Mesodermal cell (in vitro differentiated cells): ENCODE measurements around the gene MUC5B.

Experiments used
- H3K27ac ChIP-seq: 2 replicates; pipeline ENCODE4 v1.7.0; 2013; ENCODE audit warnings: mild to moderate bottlenecking, low read depth, low read length, moderate library complexity; ENCODE audit not compliant: severe bottlenecking
- H3K36me3 ChIP-seq: 2 replicates; pipeline ENCODE4 v1.7.1; 2013; ENCODE audit warnings: mild to moderate bottlenecking, low read length, moderate library complexity; ENCODE audit not compliant: control insufficient read depth, insufficient read depth
- H3K4me1 ChIP-seq: one replicate; pipeline ENCODE4 v1.7.1; 2013; ENCODE audit warnings: mild to moderate bottlenecking, low read length; ENCODE audit not compliant: insufficient read depth, control insufficient read depth, poor library complexity, severe bottlenecking
- H3K4me3 ChIP-seq: 2 replicates; pipeline ENCODE4 v1.7.0; 2013; ENCODE audit warnings: low read length, control low read depth, mild to moderate bottlenecking; ENCODE audit not compliant: insufficient read depth, poor library complexity, severe bottlenecking; ENCODE audit errors: extremely low read depth
- H3K9me3 ChIP-seq: 2 replicates; pipeline ENCODE4 v1.7.1; 2013; ENCODE audit warnings: mild to moderate bottlenecking, low read length, moderate library complexity; ENCODE audit not compliant: control insufficient read depth
- WGBS, 2 experiments: methylation state at CpG; one replicate each; pipeline ENCODE4 v1.1.5; 2013; ENCODE audit warnings: missing lambda C conversion rate in 2 of 2; ENCODE audit not compliant: insufficient coverage in 2 of 2; 5-methylcytosine and 5-hydroxymethylcytosine counted together

MUC5B gene

GRCh38 chr11:1305063-1305495 is 82.2 kb downstream of the MUC5B start:
- H3K27ac ChIP-seq, result no peak overlapping the region
- peaks cover 14% of the 10 kb centered on the region for H3K4me1 ChIP-seq
- no peak overlapping the region for H3K4me3 ChIP-seq
- WGBS, 2 experiments, result 89 to 99% methylated on average over 9 to 10 of the region's 13 CpGs
- peaks cover 46% of the 10 kb centered on the region for H3K36me3 ChIP-seq
- peaks cover under 1% of the 10 kb centered on the region for H3K9me3 ChIP-seq

- WGBS, 2 experiments, result 96 to 97% methylated on average over 21 to 25 of the region's 27 CpGs
- Histone ChIP-seq H3K36me3 (peaks cover 41% of the 10 kb centered on the region), H3K4me3 (no peak overlapping the region), H3K4me1 (peaks cover 14% of the 10 kb centered on the region), H3K27ac (no peak overlapping the region), H3K9me3 (peaks cover 6% of the 10 kb centered on the region)
Measured at GRCh38 chr11:1305501-1306056, 82.7 kb downstream of the MUC5B start.

DNA sequence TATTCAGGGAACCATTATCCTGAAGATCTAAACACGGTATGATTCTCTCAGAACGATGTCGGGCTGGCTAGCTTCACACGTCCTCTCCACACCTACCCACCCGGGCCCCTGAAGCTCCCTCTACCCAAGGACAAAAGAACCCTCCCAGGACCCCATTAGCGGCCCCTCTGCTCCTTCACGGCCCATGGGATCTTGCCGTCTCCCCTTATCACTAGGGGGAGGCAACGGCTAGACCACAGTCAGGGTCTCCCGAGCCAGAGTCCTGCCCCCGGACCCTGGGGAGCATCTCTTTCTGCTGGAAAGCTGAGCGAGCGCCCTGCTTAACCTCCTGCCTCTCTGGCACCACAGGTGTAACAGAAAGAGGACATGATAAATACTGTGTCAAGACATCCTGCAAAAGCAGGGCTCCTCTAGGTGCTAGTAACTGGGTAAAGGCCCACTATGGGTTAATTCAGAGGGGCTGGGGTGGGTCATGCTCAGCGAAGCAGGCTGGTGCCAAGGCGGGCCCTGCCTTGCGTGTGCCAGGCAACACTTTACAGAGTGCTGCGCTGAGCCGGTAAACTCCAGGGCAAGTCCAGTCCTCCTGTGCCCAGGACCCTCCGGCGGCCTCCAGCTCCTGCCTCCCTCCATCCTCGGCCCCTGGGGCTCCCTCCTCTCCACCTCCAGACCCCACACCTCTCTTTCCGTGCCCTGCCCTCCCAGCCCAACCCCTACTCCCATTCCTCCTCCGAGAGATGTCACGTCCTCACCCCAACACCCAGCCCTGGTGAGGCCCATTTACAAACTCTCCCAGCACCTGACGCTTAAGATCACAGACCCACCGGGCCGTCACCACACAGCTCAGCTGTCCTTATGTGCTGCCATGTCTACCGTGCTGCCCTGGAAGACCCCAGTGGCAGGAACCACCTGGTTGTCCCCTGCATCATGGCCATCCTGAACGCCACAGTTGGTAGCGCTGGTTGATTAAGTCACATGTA is 83.6 kb downstream of the MUC5B start:
- 93 to 94% methylated on average over 21 to 30 of the region's 30 CpGs for WGBS, 2 experiments
- peaks cover 14% of the 10 kb centered on the region for H3K9me3 ChIP-seq
- no peak overlapping the region for H3K4me3 ChIP-seq
- no peak overlapping the region for H3K27ac ChIP-seq
- H3K36me3 ChIP-seq, result peaks cover 36% of the 10 kb centered on the region
- peaks cover 14% of the 10 kb centered on the region for H3K4me1 ChIP-seq

DNA sequence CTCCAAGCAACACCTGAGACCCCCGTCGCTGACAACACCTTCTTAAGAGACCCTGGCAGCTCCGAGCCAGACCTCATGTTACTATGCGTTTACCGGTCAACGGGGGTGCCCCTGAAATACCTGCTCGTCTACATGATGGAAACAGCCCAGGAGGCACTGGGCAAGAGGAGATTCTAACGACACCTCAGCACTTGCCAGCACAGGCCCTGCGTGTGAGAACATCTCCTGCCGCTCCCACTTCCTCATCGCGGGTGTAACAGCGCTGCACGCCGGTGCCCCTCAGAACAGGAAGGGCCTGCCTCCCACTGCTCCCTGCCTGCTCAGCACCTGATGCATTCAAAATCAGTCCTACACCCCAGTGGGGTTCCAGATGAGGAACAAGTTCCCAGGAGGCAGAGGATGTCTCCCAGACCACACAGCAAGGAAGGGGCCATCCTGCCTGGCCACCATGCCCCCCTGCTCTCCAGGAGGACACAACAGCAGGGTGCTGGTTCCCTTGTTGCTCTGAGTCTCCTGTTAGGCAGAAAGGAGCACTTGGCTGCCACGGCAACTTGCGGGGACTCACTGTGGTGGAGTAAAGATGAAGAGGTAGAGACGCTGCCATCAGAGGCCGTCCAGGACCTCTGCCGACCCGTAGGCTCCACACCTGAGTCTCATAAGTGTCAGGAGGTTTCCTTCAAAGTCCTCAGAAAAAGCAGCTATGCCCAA is 84.5 kb downstream of the MUC5B start:
- H3K9me3 ChIP-seq, result peaks cover 23% of the 10 kb centered on the region
- H3K27ac ChIP-seq, result no peak overlapping the region
- 96 to 98% methylated on average over 21 of the region's 21 CpGs for WGBS, 2 experiments
- peaks cover 29% of the 10 kb centered on the region for H3K36me3 ChIP-seq
- no peak overlapping the region for H3K4me3 ChIP-seq
- peaks cover 14% of the 10 kb centered on the region for H3K4me1 ChIP-seq

DNA sequence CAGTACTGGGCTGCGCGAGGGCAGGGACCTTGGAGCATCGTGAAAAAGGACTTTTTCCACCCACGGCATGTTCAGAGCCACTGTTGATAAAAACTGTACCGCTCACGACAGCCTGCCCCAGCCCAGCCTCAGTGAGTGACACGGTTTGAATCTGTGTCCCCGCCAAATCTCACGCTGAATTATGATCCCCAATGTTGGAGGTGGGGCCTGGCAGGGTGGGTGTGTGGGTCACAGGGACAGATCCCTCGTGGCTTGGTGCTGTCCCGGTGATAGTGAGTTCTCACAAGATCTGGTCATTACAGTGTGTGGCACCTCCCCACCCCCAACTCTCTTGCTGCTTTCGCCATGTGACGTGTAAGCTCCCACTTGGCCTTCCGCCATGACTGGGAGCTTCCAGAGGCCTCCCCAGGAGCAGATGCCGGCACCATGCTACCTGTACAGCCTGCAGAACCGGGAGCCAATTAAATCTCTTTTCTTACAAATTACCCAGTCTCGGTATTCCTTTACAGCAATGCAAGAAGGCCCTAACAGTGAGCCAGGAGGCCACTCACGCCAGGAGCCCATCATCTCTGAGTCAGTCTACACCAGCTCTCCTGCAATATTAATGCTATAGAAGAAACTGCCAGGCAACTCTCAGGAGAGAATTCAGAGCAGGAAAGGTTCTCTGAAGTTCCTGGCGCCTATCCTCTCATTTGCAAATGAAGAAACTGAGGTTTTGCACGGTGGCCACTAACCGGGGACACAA is 85.3 kb downstream of the MUC5B start:
- peaks cover 11% of the 10 kb centered on the region for H3K4me1 ChIP-seq
- H3K36me3 ChIP-seq, result peaks cover 25% of the 10 kb centered on the region
- H3K4me3 ChIP-seq, result peak overlapping the region; percentile 71
- no peak overlapping the region for H3K27ac ChIP-seq
- peaks cover 26% of the 10 kb centered on the region for H3K9me3 ChIP-seq
- WGBS, 2 experiments, result 83 to 91% methylated on average over 18 to 20 of the region's 21 CpGs

- peaks cover 24% of the 10 kb centered on the region for H3K36me3 ChIP-seq
- H3K4me1 ChIP-seq, result peaks cover 6% of the 10 kb centered on the region
- peak overlapping the region; percentile 71 for H3K4me3 ChIP-seq
- WGBS, 2 experiments, result 7 to 11% methylated on average over 39 to 48 of the region's 58 CpGs
- peak overlapping the region; percentile 57 for H3K27ac ChIP-seq
- H3K9me3 ChIP-seq, result peaks cover 26% of the 10 kb centered on the region
Measured at GRCh38 chr11:1308743-1309497, 86.1 kb downstream of the MUC5B start.

DNA sequence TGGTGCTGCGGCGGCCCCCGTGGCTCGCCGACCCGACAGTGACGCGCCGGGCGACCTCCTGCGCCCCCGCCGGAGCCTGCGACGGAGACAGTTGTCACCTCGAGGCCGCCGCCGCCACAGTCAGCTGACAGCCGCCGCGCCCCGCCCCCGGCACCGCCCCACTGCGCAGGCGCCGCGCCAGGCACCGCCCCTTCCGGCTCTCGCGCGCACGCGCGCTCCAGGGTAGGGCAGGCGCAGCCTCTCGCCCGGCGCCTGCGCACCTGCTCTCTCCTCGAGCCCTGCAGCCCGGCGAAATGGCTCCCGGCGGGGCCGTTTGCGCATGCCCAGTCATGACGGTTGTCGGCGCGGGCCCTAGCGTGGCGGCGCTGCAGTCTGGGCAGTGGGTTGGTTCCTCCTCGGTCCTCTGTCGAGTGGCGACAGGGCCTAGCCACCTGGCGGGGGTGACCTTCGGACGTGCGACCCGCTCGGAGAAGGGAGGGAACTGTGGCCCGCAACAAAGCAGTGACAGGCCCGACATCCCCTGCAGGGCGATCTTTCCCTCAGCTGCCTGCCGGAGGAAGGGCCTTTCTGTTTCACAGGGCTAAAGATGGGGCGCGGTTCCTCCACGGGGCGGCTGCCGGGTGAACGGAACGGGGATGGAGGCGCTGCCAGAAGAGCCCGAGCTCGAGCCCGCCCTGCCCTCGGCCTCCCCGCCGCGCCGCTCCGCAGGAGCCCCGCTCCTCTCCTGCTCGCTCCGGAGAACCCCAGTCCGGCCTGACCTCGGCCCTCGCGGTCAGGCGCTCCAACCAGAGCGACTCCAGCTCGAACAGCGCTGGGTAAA is 86.8 kb downstream of the MUC5B start, which contains the start of gene TOLLIP:
Gene TOLLIP (minus strand): TSS at position 135 of the 820 bp plus-strand sequence. CDS start 134 bp downstream, at position 1.
- 8% methylated on average over 92 to 97 of the region's 97 CpGs for WGBS, 2 experiments
- H3K36me3 ChIP-seq, result peaks cover 24% of the 10 kb centered on the region
- H3K27ac ChIP-seq, result peak within 1 kb of the TSS; percentile 66
- H3K4me1 ChIP-seq, result peaks cover 6% of the 10 kb centered on the region
- H3K9me3 ChIP-seq, result peaks cover 26% of the 10 kb centered on the region
- H3K4me3 ChIP-seq, result peak within 1 kb of the TSS; percentile 71

DNA sequence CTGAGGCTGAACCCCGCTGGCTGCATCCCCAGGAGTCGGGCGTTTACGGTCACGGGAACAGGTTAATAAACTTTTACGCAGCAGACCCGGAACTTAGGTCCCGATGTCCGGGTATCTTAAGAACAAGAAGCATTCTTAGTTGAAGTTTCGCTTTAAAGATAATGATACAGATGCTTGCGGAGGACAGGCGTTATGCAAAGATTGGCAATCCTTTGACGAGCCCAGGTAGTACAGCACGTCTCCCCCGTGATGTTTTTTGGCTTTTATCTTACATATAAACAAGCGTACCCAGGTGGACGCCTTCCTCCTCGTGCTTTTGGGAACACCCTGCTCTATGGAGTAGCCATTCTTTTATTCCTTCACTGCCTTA is 87.4 kb downstream of the MUC5B start:
- no peak overlapping the region for H3K27ac ChIP-seq
- WGBS, 2 experiments, result 91 to 93% methylated on average over 18 of the region's 18 CpGs
- peak overlapping the region; percentile 71 for H3K4me3 ChIP-seq
- peaks cover 6% of the 10 kb centered on the region for H3K4me1 ChIP-seq
- peaks cover 26% of the 10 kb centered on the region for H3K9me3 ChIP-seq
- peaks cover 20% of the 10 kb centered on the region for H3K36me3 ChIP-seq

DNA sequence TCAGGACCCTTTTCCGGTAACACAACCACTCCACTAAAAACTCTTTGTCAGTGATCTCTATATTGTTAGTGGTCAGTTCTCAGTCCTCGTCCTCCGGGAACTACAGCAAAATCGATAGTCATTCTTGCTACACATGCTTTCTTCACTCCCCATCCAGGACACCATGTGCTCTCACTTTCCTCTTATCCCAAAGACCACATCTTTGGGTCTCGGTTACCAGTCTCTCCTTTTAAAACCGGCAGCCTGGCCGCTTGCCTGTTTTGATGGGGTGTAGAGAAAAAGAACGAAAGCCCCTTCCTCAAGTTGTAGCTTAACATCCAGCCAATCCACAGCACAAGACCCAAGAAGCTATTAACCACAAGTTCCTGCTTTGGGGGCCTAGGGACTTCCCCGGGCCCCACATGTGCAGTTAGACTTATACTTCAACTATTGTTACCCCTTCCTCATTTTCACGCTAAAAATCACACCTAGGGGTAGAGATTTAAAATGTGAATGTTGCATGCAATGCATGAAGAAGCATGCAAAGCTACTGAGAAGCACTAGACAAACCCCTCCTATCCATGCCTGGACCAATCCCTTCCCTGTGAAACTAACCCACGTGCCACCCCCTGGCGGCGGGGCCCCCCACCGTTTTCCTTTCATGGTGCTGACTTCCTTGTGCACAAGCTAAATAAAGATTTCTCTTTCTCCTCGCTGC is 88.1 kb downstream of the MUC5B start:
- Histone ChIP-seq H3K36me3 (peaks cover 14% of the 10 kb centered on the region), H3K27ac (no peak overlapping the region), H3K9me3 (peaks cover 26% of the 10 kb centered on the region), H3K4me3 (no peak overlapping the region), H3K4me1 (peaks cover 6% of the 10 kb centered on the region)
- 86 to 94% methylated on average over 7 to 12 of the region's 15 CpGs for WGBS, 2 experiments
